CD14-positive monocyte (primary cell): Measurements from ENCODE around the gene CAMK1. TPM values are rescaled to one million over a fixed set of nuclear protein-coding genes. Genes with fewer than 3 reads are reported as not detected.
A peak's percentile ranks its signal among the peaks of the same experiment; 100 is the strongest.

Source experiments
- DNase-seq, 3 donors: peaks; one replicate each; pipeline ENCODE4 v3.0.0-alpha.2; 2011 to 2022
- H2AFZ ChIP-seq: 2 replicates; pipeline ENCODE4 v1.6.0; 2012; ENCODE audit warnings: mild to moderate bottlenecking, low read depth, low read length, inconsistent platforms; ENCODE audit not compliant: insufficient read depth, poor library complexity, severe bottlenecking
- H3K27ac ChIP-seq, 2 donors: 1 replicate in 1 of 2; 2 replicates in 1 of 2; pipeline ENCODE4 v1.5.1; 2012 to 2013; ENCODE audit warnings: low read length in 2 of 2, control low read depth in 1 of 2, inconsistent platforms in 1 of 2, low read depth in 1 of 2, mild to moderate bottlenecking in 1 of 2
- H3K27me3 ChIP-seq, 2 donors: one replicate each; pipeline versions ENCODE4 v1.6.0 to v1.6.1; 2011 to 2013; ENCODE audit warnings: low read length in 2 of 2; ENCODE audit not compliant: control insufficient read depth in 2 of 2, insufficient read depth in 2 of 2
- H3K36me3 ChIP-seq, 2 donors: replicated peaks in 1 of 2; 1 replicate in 1 of 2; 2 replicates in 1 of 2; pipeline versions ENCODE4 v1.5.1 to v1.6.1; 2012 to 2013; ENCODE audit warnings: low read length in 2 of 2, control low read depth in 1 of 2, inconsistent platforms in 1 of 2, mild to moderate bottlenecking in 1 of 2; ENCODE audit not compliant: insufficient read depth in 2 of 2, control insufficient read depth in 1 of 2
- H3K4me1 ChIP-seq, 2 donors: 1 replicate in 1 of 2; 2 replicates in 1 of 2; pipeline versions ENCODE4 v1.5.1 to v1.6.1; 2012 to 2013; ENCODE audit warnings: low read length in 2 of 2, control low read depth in 1 of 2, inconsistent platforms in 1 of 2, mild to moderate bottlenecking in 1 of 2, moderate library complexity in 1 of 2; ENCODE audit not compliant: insufficient read depth in 2 of 2, control insufficient read depth in 1 of 2
- H3K4me2 ChIP-seq: replicated peaks from 2 replicates; pipeline ENCODE3; 2012; ENCODE audit warnings: low read length, moderate library complexity, mild to moderate bottlenecking; ENCODE audit not compliant: poor library complexity, severe bottlenecking; ENCODE audit errors: extremely low read depth
- H3K4me3 ChIP-seq, 3 experiments: fragments of 200-600 bp in 1 of 3; sonication (generic) in 1 of 3; replicated peaks in 1 of 3; 1 replicate in 2 of 3; 2 replicates in 1 of 3; pipeline ENCODE4 v1.5.1; 2011 to 2013; ENCODE audit warnings: low read length in 3 of 3, mild to moderate bottlenecking in 3 of 3, control low read depth in 2 of 3, low read depth in 2 of 3, inconsistent platforms in 1 of 3, moderate library complexity in 1 of 3
- H3K79me2 ChIP-seq: 2 replicates; pipeline ENCODE4 v1.6.0; 2012; ENCODE audit warnings: mild to moderate bottlenecking, control low read depth, inconsistent platforms, low read length, moderate library complexity; ENCODE audit not compliant: insufficient read depth
- H3K9ac ChIP-seq: 2 replicates; pipeline ENCODE4 v1.6.0; 2017; ENCODE audit warnings: low read length, mild to moderate bottlenecking; ENCODE audit not compliant: insufficient read depth, poor library complexity, severe bottlenecking
- H3K9me3 ChIP-seq, 2 donors: replicated peaks in 1 of 2; 1 replicate in 1 of 2; 2 replicates in 1 of 2; pipeline versions ENCODE4 v1.5.1 to v1.6.1; 2012 to 2013; ENCODE audit warnings: low read length in 2 of 2, control low read depth in 1 of 2; ENCODE audit not compliant: control insufficient read depth in 1 of 2, insufficient read depth in 1 of 2
- H4K20me1 ChIP-seq: 2 replicates; pipeline ENCODE4 v1.6.0; 2012; ENCODE audit warnings: mild to moderate bottlenecking, low read length, control low read depth, moderate library complexity; ENCODE audit not compliant: insufficient read depth
- H3K27ac Mint-ChIP-seq, 7 donors: one replicate each; pipeline ENCODE4 v1.8.0; 2020; ENCODE audit warnings: mild to moderate bottlenecking in 7 of 7, mixed read lengths in 7 of 7, moderate library complexity in 6 of 7, inconsistent platforms in 2 of 7
- H3K27me3 Mint-ChIP-seq, 3 donors: one replicate each; pipeline ENCODE4 v1.8.0; 2021 to 2022; ENCODE audit warnings: low read depth in 3 of 3, mild to moderate bottlenecking in 3 of 3, mixed read lengths in 3 of 3, moderate library complexity in 3 of 3, inconsistent platforms in 1 of 3
- H3K36me3 Mint-ChIP-seq, 2 donors: one replicate each; pipeline ENCODE4 v1.8.0; 2020; ENCODE audit warnings: mixed read lengths in 2 of 2, inconsistent platforms in 1 of 2, mild to moderate bottlenecking in 1 of 2
- H3K4me1 Mint-ChIP-seq: one replicate; pipeline ENCODE4 v1.8.0; 2020; ENCODE audit warnings: mild to moderate bottlenecking, mixed read lengths
- H3K4me3 Mint-ChIP-seq, 2 donors: one replicate each; pipeline ENCODE4 v1.8.0; 2020; ENCODE audit warnings: mild to moderate bottlenecking in 2 of 2, mixed read lengths in 2 of 2, moderate library complexity in 1 of 2
- H3K9me3 Mint-ChIP-seq, 7 donors: one replicate each; pipeline ENCODE4 v1.8.0; 2020 to 2022; ENCODE audit warnings: mixed read lengths in 7 of 7, mild to moderate bottlenecking in 6 of 7, moderate library complexity in 6 of 7, inconsistent platforms in 2 of 7
- WGBS: methylation state at CpG from one replicate; pipeline ENCODE4 v1.1.5; 2013; ENCODE audit warnings: missing lambda C conversion rate; ENCODE audit not compliant: insufficient coverage; 5-methylcytosine and 5-hydroxymethylcytosine counted together
- intact Hi-C, 2 donors: fragments of 100-400 bp; cut with micrococcal nuclease; formaldehyde crosslinking; loops; one replicate each; pipeline versions ENCODE4 v1.15.0 to v1.15.1; 2023
- polyA plus RNA-seq, 3 donors: library from polyadenylated mRNA; depleted of rRNA in 1 of 3; unstranded in 2 of 3; stranded (reverse) in 1 of 3; fragments of 300-500 nt in 2 of 3; fragments of >200 nt in 1 of 3; fragmentation: Illumina TruSeq in 2 of 3; gene quantifications; 1 replicate in 2 of 3; 2 replicates in 1 of 3; pipeline ENCODE4 v1.2.3, GENCODE V29; 2012 to 2021
- TF ChIP-seq, protein P1 (sequence below): fragments of 200-600 bp; IDR thresholded peaks from one replicate; pipeline ENCODE4 v1.8.0; 2022; ENCODE audit warnings: antibody characterized with exemption, mild to moderate bottlenecking

The CAMK1 gene
- polyA plus RNA-seq, 3 donors = 106 to 137 (median 118) TPM

- TF ChIP-seq, protein P1, sequence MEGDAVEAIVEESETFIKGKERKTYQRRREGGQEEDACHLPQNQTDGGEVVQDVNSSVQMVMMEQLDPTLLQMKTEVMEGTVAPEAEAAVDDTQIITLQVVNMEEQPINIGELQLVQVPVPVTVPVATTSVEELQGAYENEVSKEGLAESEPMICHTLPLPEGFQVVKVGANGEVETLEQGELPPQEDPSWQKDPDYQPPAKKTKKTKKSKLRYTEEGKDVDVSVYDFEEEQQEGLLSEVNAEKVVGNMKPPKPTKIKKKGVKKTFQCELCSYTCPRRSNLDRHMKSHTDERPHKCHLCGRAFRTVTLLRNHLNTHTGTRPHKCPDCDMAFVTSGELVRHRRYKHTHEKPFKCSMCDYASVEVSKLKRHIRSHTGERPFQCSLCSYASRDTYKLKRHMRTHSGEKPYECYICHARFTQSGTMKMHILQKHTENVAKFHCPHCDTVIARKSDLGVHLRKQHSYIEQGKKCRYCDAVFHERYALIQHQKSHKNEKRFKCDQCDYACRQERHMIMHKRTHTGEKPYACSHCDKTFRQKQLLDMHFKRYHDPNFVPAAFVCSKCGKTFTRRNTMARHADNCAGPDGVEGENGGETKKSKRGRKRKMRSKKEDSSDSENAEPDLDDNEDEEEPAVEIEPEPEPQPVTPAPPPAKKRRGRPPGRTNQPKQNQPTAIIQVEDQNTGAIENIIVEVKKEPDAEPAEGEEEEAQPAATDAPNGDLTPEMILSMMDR = no peak
- DNase-seq = peak; percentile 99 to 100 (median 99)
- Histone ChIP-seq H3K4me2 (peak within 1 kb of the TSS; percentile 94), H3K27me3 (no peaks in the 10 kb centered on the region), H3K27ac (peak within 1 kb of the TSS; percentile 90 to 96), H2AFZ (peak within 1 kb of the TSS; percentile 88), H4K20me1 (peaks cover 42% of the 10 kb centered on the region), H3K9ac (peak within 1 kb of the TSS; percentile 93), H3K9me3 (no peaks in the 10 kb centered on the region), H3K79me2 (peaks cover 49% of the 10 kb centered on the region), H3K4me1 (peaks cover 50 to 59% of the 10 kb centered on the region in 2 donors), H3K36me3 (peaks cover 17 to 27% of the 10 kb centered on the region in 2 donors), H3K4me3 (peak within 1 kb of the TSS; percentile 81 to 94 (median 85))
- Mint-ChIP-seq H3K9me3 (no peaks in the 10 kb centered on the region), H3K27me3 (peaks cover 0 to 1% (median 0%) of the 10 kb centered on the region in 3 donors), H3K4me3 (peak within 1 kb of the TSS; percentile 87 to 95), H3K4me1 (peaks cover 57% of the 10 kb centered on the region), H3K27ac (peak within 1 kb of the TSS; percentile 91 to 99 (median 97)), H3K36me3 (peaks cover 21 to 30% of the 10 kb centered on the region in 2 donors)
- WGBS = under 1% methylated on average over 83 of the region's 88 CpGs
- intact Hi-C loops = loop anchor here (1.0 to 5.0 kb wide), 9 partner anchors 15 to 334 kb away; partner anchors contain the start of genes ARPC4 (in 2 of the 2), MTMR14 (in 2 of the 2), TADA3 (in 2 of the 2) and FANCD2 (in 1 of the 2)
Measured at GRCh38 chr3:9731206-9732079, 38.3 kb downstream of the CAMK1 start, which contains the start of gene BRPF1. Gene BRPF1 (plus strand): TSS chr3:9731735. CDS start chr3:9734141, 2,406 bp downstream.

- Histone ChIP-seq H3K9ac (peak overlapping the region; percentile 93), H3K4me1 (peaks cover 51 to 60% of the 10 kb centered on the region in 2 donors), H4K20me1 (peaks cover 34% of the 10 kb centered on the region), H2AFZ (peak overlapping the region; percentile 74), H3K27ac (peak overlapping the region; percentile 11 to 96), H3K27me3 (no peaks in the 10 kb centered on the region), H3K4me2 (peak overlapping the region; percentile 94), H3K36me3 (peaks cover 13 to 19% of the 10 kb centered on the region in 2 donors), H3K9me3 (no peaks in the 10 kb centered on the region), H3K4me3 (peak overlapping the region; percentile 58 to 94 (median 67)), H3K79me2 (peaks cover 42% of the 10 kb centered on the region)
- peak overlapping the region; percentile 82 to 97 (median 95) for H3K27ac Mint-ChIP-seq
- H3K9me3 Mint-ChIP-seq = no peaks in the 10 kb centered on the region
- peaks cover 17 to 24% of the 10 kb centered on the region in 2 donors for H3K36me3 Mint-ChIP-seq
- peaks cover 54% of the 10 kb centered on the region for H3K4me1 Mint-ChIP-seq
- TF ChIP-seq, protein P1 = no peak
- peaks cover 0 to 3% (median 0%) of the 10 kb centered on the region in 3 donors for H3K27me3 Mint-ChIP-seq
- H3K4me3 Mint-ChIP-seq = peak overlapping the region; percentile 87 to 94
- intact Hi-C loops = loop anchor here (1.0 to 5.0 kb wide), 9 partner anchors 14 to 333 kb away; partner anchors contain the start of genes ARPC4 (in 2 of the 2), MTMR14 (in 2 of the 2), TADA3 (in 2 of the 2) and FANCD2 (in 1 of the 2)
- 0% methylated on average over 15 of the region's 17 CpGs for WGBS
- DNase-seq = peak; percentile 9 to 23 (median 16)
Measured at GRCh38 chr3:9730657-9731205, 39.0 kb downstream of the CAMK1 start.
